ENCODE results near the gene ASPSCR1.

ASPSCR1 gene

DNA sequence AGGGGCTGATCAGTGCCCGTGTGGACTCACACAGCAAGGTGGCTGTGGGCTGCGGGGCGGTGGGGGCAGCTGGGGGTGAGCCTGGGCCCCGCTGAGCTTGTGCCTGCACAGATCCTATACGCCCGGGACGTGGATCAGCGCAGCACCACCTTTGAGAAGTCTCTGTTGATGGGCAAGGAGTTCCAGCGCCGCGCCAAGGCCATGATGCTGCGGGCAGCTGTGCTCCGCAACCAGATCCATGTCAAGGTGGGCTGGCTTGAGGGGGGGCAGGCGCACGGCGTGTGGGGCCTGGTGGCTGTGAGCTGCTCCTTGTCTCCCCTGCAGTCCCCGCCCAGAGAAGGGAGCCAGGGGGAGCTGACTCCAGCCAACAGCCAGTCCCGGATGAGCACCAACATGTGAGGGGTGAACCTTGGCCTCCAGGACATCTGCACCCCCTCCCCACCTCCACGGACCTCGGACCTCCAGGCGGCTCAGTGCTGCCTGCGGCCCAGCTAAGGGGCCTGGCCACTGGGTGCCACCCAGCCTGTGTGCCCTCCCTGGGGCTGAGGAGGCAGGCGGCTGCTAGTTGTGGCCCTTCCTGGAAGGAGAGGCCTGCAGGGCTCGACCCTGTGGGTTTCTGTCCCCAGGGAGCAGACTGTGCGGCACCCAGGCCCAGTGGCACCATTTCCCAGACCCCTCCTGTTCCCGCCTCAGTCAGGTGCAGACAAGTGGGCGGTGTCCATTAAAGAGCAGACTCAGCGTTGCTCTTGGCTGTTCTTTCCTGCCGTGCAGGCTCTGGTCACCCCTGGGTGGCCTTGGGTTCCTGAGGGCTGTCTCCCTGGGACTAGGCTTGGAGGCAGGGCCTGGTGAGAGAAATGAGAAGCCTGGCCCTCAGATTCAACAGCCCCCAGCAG is 79.5 kb downstream of the ASPSCR1 start:
- no peak for DNase-seq (ENCODE audit: low read depth)

DNA sequence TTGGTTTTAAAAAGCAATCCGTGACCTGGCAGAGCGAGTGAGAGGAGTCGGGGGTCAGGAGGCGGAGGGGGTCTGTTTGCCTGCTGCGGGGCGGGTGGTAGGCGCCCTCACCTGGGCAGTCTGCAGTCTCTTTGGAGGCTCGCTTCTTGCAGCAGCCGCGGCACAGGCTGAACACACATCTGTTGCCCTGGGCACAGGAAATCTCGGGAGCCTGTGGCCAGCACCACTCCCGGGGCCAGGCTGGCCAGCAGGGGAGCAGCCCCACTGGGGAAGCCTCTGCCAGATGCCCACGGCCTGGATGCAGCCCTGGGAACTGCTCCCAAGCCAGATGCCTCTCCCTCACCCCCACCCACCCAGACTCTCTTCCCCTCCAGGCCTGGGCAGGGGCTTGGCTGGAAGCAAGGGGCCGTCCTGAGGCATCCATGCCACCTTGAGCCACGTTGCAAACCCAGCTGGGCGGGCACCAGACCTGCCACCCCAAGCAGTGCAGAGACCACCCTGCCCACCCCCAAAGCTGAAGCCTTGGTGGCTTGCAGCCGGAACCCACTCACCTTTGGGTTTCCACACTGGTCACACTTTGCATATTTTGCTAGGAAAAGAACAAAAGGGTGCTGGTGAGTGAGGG is 80.9 kb downstream of the ASPSCR1 start:
- DNase-seq (ENCODE audit: low read depth), result no peak

DNA sequence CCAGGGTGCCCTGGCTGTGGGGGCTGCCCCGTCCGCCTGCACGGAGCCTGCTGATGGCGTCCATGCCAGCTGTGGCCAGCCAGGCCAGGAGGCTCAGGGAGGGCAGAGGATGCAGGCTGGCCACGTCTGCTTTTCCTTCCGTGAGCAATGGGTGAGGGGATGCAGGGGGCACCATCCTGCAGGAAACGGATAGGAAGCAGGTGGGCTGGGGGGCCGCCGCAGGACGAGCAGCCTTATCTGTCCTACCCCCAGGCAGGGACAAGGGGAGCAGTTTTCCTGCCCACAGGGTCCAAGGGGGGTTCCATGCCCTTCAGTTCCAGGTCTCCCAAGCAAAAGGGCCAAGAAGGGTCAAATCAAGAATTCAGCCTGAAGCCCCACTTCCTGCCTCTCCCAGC is 81.4 kb downstream of the ASPSCR1 start:
- no peak for DNase-seq (ENCODE audit: low read depth)

DNA sequence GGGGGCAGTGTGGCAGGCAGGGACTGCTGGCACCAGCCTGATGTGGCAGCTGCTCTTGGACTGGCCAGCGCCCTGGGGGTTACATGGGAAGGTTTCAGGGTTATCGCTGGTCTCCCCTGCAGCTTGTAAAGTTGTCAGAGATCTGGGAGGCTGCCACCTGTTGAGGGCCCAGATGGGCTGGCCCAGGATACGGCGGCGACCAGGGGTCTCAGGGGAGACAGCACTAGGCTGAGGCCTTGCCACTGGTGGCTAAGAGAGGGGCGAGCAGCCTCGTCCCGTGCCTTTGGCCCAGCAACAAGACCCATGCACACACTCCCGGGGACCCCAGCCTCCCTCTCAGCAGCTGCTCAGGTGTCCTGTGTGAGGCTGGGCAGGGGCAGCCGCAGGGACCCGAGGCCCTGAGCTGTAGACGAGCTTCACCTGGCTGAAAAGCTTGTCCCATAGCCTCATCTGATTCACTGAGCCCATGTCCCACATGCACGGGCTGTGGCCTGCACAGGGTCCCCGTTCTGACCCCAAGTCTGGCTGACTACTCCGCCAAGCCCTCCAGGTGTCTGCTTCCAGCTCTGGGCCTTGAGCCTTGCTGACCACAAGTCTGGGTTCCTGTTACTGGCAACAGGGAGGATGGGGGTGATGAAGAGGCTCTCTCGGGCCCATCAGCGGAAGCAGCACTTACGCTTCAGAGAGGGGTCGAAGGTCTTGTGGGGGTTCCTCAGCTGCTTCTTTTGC is 82.0 kb downstream of the ASPSCR1 start:
- DNase-seq (ENCODE audit: low read depth), result no peak

DNA sequence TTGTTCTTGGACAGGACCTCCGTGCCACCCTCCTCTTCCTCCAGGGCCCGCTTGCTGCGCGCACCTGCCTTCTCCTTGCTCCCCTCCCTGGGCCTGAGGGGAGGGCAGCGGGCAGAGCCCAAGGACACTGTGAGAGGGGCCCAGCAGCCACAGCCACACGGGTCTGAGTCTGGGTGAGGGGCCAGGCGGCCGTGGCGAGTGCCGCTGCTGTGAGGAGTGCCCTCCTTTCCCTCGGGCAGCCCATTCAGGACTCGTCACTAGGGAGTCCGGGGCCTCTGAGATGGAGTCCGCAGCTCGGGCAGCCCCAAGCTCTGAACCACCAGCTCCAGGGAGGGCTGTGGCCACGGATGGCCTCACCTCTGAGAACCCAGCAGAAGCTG is 82.6 kb downstream of the ASPSCR1 start:
- DNase-seq (ENCODE audit: low read depth), result no peak

DNA sequence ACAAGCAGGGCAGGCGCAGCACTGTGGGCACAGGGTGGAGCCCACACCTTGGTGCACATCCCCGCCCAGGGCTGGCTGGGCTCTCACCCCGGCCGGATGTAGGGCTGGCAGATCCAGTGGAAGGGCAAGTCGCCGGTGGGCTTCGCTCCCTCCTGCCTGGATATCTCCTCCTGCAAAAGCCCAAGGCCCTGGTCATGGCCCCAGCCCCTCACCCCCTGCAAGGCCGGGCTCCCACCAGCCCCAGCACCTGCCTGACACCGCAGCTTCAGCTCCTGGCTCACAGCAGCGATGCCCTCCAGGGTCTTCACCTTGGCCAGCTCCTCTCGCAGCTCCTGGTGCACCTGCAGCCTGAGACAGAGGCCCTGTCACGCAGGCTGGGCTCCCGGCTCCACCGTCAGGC is 83.2 kb downstream of the ASPSCR1 start:
- DNase-seq (ENCODE audit: low read depth), result no peak

DNA sequence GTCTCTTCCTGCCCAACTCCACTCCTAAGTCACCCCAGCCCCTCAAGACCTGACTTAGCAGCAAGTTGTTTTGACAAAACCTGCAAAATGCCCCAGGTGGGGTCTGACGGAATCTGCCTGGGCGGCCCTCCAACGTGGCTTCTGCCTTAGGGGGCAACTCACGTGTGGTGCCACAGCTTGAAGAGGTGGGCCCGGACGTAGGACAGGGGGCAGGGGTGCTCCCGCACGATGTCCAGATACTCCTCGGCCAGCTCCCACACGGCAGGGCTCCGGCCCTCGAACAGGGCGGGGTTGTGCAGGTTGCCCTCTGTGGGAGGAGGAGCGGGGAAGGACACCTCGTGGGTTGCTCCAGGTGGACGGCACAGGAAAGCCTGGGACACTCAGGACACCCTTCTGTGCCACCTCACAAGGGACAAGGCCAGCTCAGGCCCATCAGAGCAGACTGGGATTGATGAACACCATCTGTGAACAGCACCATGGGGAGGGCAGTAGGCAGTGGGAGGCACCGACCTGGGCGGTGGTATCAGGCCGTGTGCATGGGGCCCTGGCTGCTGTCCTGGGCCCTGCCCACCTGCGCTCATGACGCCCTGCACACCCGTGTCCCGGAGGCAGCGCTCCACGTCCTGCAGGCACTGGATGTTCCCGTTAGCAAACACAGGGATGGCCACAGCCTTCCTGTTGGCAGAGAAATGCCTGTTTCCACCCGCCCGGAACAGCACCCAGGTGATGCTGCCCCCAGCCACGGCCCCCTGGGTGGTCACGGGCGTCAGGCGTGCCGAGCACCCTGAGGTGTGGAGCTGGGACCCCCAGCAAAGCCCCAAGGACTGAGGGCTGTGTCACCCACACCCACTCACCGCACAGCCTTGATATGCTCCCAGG is 83.9 kb downstream of the ASPSCR1 start:
- no peak for DNase-seq (ENCODE audit: low read depth)

DNA sequence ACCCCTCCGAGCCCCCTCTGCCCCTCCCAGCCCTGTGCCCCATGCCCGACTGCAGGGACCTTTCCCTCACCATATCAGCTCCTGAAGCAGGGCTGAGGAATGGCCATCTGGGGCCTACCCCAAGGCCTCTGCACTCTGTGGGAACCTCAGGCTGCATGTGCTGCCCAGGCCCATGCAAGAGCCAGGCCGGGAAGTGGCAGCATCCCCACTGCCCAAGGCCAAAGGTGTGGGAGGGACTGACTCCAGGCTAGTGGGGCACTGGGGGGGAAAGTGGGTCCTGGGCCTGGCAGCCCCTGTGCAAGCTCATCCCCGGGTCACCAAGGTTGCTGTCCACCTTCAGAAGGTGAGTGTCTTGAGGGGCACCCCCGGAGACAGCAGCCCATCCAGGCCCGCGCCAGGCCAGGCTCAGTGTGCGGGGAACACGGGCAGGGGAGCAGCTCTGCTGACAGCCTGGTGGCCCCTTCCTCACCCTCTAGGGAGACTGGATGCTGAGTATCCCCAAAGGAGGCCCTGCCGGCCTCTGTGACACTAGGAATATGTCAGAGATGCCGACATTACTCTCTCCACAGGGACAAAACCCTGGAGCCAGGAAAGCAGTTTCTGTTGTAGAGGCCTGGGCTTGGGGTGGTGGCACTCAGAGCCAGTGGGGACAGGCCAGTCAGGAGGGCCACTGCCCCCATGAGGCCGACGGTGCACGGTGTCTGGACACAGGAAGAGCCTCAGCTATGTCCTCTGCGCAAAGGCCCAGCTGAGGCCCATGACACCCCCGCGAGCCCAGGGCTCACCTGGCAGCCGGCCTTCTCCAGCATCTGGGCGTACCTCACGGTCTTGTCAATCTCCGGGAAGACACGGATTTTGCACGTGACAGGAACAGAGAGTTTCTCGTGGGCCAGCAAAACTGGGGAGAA is 84.9 kb downstream of the ASPSCR1 start:
- DNase-seq (ENCODE audit: low read depth), result no peak

DNA sequence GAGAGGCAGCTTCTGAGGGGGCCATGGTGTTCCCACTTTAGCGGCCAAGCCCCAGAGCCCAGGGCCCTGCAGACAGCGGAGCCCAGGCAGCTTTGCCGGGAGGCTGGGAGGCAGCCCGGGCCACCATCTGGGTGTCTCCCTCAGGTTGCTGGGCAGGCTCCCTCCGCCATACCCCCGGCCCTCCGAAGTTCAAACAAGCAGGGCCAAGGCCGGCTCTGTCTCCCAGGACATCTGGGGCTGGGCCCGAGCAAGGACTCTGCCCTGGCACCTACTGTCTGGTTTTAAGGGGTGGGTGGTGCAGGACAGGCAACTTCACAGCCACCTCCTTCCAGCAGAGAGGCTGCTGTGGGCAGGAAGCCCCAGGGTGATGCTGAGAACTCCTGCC is 85.5 kb downstream of the ASPSCR1 start:
- DNase-seq (ENCODE audit: low read depth), result no peak

DNA sequence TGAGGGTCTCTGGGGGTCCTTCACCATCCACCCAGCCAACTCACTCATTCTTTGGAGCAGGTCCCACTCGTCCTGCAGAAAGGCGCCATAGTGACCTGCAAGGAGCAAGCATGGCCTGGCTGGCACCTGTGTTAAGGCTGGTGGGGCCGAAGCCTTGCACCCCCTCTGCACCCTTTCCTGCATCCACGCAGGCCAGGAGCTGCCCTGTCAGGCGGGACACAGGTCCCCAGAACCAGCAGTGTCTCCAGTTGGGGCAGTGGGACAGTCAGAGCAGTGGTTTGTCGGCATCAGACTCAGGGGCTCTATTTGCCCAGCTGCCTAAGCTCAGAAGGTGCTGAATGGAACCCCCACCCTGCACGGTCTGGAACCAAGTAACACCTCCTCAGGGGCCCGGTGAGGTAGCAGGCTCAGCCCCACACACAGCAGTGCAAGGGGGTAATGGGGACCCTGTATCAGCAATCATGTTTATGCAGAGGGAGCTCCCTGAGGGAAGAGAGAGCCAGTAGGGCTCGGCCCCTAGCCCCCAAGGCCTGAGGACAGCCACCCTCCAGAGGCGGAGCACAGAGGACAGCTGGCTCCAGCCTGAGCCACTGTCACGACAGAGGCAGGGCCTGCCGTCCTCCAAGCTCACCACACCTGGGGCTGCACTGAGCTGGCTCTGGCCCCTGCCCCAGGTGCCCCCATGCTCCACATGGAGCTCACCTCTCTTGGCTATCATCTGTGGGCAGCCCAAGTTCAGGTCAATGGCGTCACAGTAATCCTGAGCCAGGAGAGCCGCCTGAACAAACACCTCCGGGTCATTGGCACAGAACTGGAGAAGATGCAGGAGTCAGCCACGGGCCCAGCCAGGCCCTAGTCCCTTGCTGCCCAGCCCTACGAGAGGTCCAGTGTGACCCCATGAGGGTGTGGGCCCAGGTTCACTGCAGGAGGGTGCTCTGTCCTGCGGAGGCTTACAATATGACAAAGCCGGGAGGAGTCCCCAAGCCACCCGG is 86.3 kb downstream of the ASPSCR1 start:
- DNase-seq (ENCODE audit: low read depth), result no peak

DNA sequence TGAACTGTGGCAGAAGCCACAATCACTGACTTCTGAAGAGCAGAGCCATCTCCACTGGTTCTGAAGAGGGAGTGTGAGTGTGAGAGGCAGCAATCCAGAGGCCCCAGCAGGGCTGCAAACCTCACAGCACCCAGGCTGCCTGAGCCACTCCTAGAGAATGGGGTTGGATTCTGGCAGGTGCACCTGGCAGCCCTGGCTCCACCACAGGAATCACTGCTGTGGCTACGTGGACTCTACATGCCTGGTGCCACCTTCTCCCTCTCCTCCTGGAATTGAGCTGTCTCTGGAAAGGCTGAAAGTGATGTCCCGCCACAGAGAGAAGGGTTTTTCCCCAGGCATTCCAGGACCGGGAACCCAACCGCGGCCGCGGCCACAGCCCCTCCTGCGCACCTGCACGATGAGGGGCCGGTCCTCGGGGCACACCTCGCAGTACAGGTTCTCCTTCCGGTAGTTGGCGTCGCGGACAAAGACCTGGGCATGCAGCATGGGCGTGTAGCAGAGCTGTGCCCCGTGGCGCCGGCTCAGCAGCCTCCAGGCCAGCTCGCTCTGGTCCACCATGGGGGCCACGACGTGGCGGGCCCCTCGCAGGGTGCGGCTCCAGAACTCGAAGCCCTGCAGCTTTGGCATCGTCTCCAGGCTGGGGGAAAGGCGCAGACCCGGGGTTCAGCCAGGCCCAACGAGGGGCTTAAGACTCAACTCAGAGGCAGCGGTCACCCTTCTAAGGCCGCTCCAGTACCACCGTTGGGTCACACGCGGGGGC is 87.2 kb downstream of the ASPSCR1 start:
- no peak for DNase-seq (ENCODE audit: low read depth)

DNA sequence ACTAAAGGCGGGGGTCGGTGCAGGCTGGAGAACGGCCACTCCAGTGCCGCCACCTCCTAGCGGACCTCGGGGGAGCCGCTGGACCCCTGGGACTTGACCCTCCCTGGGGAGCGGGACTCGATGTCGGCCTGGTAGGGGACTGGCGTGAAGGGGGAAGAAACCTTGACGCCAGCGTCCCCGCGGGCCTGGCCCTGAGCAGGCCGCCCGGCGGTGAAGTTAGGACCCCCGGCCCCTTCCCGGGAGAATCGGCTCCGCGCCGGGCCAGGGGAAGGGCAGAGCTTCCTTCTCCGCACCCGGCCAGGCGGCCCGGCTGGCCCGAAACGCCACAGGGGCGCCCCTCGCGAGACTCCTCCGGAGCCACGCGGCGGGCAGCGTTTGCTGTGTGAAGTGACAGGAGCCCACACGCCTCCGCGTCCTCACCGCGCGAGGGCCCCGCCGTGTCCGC is 87.8 kb downstream of the ASPSCR1 start:
- no peak for DNase-seq (ENCODE audit: low read depth)

DNA sequence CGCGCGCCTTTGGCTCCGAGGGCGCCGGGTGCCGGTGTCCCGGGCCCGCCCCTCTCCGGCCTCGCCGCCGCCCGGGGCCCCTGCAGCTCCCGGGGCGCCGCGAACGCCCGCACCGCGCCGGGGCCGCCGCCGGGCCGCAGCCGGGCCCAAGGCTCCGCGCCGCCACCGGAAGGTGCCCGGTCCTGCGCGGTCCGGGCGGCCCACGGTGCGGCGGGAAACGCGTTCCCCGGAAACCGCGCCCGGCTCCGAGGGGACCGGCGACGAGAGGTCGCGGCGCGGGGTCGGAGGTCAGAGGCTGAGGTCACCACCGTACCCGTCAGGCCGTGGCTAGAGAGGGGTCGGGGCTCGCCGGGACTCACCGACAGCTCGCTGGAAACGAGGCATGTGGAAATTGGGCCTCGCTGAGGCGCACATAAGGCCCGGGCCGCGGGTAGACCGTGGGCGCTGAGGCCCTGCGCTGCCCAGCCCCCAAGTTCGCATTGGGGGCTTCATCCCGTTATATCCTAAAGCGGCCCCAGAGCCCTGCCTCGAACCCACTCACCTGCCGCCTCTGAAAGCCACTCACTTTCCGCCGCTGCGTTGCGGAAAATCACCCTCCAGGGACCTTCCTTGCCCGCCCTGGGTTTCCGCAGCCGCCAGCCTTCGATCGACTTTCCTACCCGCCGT is 88.3 kb downstream of the ASPSCR1 start, which contains the start of gene DUS1L:
DUS1L (minus strand) TSS at position 167 of the 666 bp plus-strand sequence. CDS start 745 bp downstream, outside the sequence.
- DNase-seq (ENCODE audit: low read depth), result peak; percentile 68

Data from stimulated activated CD8-positive, alpha-beta memory T cell treated with anti-CD3 and anti-CD28 coated beads, Interleukin-15, amount 100 ng/mL, for 24 hours (primary cell).